PC-3 (cell line): ENCODE data around the gene MRAP. TPM values are rescaled to one million over a fixed set of nuclear protein-coding genes. Genes with fewer than 3 reads are reported as not detected.

Experiments used
- ATAC-seq: fragments of 200-7000 bp; cut with Tn5 transposase; 2 replicates; pipeline ENCODE4 v1.9.1; 2020; ENCODE audit warnings: mild to moderate bottlenecking, moderate library complexity
- BruUV-seq: library from RNA; stranded (reverse); fragments of 400-500 nt; replicated peaks from 2 replicates; lab custom pipeline; 2021; lab: Mats Ljungman, UMichigan
- CTCF ChIA-PET: fragments of 300-600 bp; sonication (Branson Sonifier 250); formaldehyde crosslinking; loops from one replicate; lab custom pipeline; 2022; ENCODE audit warnings: antibody characterized with exemption; lab: Charles Lee
- POLR2A ChIA-PET: fragments of 300-600 bp; sonication (Branson Sonifier 250); formaldehyde crosslinking; loops from one replicate; lab custom pipeline; 2022; ENCODE audit warnings: antibody characterized with exemption; ENCODE audit not compliant: unreplicated experiment; lab: Charles Lee
- DNase-seq: peaks from one replicate; pipeline ENCODE4 v3.0.0-alpha.2; 2015
- H2AFZ ChIP-seq: fragments of 300-600 bp; sonication (generic); 2 replicates; pipeline ENCODE4 v1.6.0; 2016; ENCODE audit warnings: antibody characterized with exemption, low read length
- H3F3A ChIP-seq: fragments of 300-600 bp; sonication (generic); one replicate; pipeline ENCODE4 v1.6.0; 2017; ENCODE audit warnings: antibody characterized with exemption, low read length, control low read depth, mild to moderate bottlenecking; ENCODE audit not compliant: unreplicated experiment
- H3K27ac ChIP-seq: fragments of 300-600 bp; sonication (generic); 2 replicates; pipeline ENCODE4 v1.5.1; 2016; ENCODE audit warnings: mild to moderate bottlenecking, low read length
- H3K27me3 ChIP-seq: fragments of 300-600 bp; sonication (generic); 2 replicates; pipeline ENCODE4 v1.6.1; 2016; ENCODE audit warnings: low read length, mixed read lengths
- H3K36me3 ChIP-seq: fragments of 300-600 bp; sonication (generic); 2 replicates; pipeline ENCODE4 v1.6.1; 2016; ENCODE audit warnings: low read depth, mixed run types, low read length, mixed read lengths
- H3K4me1 ChIP-seq: fragments of 300-600 bp; sonication (generic); 2 replicates; pipeline ENCODE4 v1.5.1; 2016; ENCODE audit warnings: low read length; ENCODE audit not compliant: insufficient read depth
- H3K4me2 ChIP-seq: fragments of 300-600 bp; sonication (generic); 2 replicates; pipeline ENCODE4 v1.6.0; 2016; ENCODE audit warnings: low read length
- H3K4me3 ChIP-seq: fragments of 300-600 bp; sonication (generic); 2 replicates; pipeline ENCODE4 v1.5.1; 2016; ENCODE audit warnings: mild to moderate bottlenecking, low read length, mixed read lengths
- H3K79me2 ChIP-seq: fragments of 300-600 bp; sonication (generic); 2 replicates; pipeline ENCODE4 v1.6.1; 2017; ENCODE audit warnings: low read length, mixed read lengths
- H3K9ac ChIP-seq: fragments of 300-600 bp; sonication (generic); 2 replicates; pipeline ENCODE4 v1.6.0; 2016; ENCODE audit warnings: mild to moderate bottlenecking, low read length
- H3K9me2 ChIP-seq: fragments of 300-600 bp; sonication (generic); replicated peaks from 2 replicates; pipeline ENCODE4 v1.6.1; 2016; ENCODE audit warnings: mixed run types, low read length, mixed read lengths
- H3K9me3 ChIP-seq: fragments of 300-600 bp; sonication (generic); 2 replicates; pipeline ENCODE4 v1.6.1; 2016; ENCODE audit warnings: low read length, mixed read lengths
- H4K20me1 ChIP-seq: fragments of 300-600 bp; sonication (generic); 2 replicates; pipeline ENCODE4 v1.6.1; 2016; ENCODE audit warnings: low read length, mixed read lengths
- CTCF ChIP-seq: fragments of 300-600 bp; sonication (generic); conservative IDR thresholded peaks from 2 replicates; pipeline ENCODE4 v1.5.1; 2017; ENCODE audit warnings: antibody characterized with exemption, low read depth, mild to moderate bottlenecking, low read length
- EZH2 ChIP-seq: fragments of 300-600 bp; sonication (generic); IDR thresholded peaks from one replicate; pipeline ENCODE4 v1.6.1; 2017; ENCODE audit warnings: antibody characterized with exemption, mild to moderate bottlenecking, low read length; ENCODE audit not compliant: unreplicated experiment
- EZH2phosphoT487 ChIP-seq: fragments of 300-600 bp; sonication (generic); IDR thresholded peaks from 2 replicates; pipeline ENCODE4 v1.6.1; 2018; ENCODE audit warnings: mild to moderate bottlenecking, antibody characterized with exemption, low read length, borderline replicate concordance
- intact Hi-C: fragments of 100-400 bp; cut with micrococcal nuclease; formaldehyde crosslinking; loops from 2 replicates; pipeline ENCODE4 v1.9.0; 2023
- total RNA-seq: library from RNA; depleted of rRNA; stranded (reverse); fragments of >200 nt; gene quantifications from 2 replicates; pipeline ENCODE4 v1.2.3, GENCODE V29; 2014

The MRAP gene
- total RNA-seq, 1 experiment from 2014 or later = not detected

- Histone ChIP-seq H3K36me3 (peaks cover 86% of the 10 kb centered on the region), H3K9ac (no peak overlapping the region), H3K27ac (no peak overlapping the region), H3K27me3 (no peaks in the 10 kb centered on the region), H3K4me3 (no peak overlapping the region), H3K79me2 (no peaks in the 10 kb centered on the region), H3K9me2 (no peaks in the 10 kb centered on the region), H2AFZ (no peak overlapping the region), H3F3A (no peaks in the 10 kb centered on the region), H3K4me2 (no peak overlapping the region), H3K4me1 (no peaks in the 10 kb centered on the region), H4K20me1 (no peaks in the 10 kb centered on the region), H3K9me3 (no peaks in the 10 kb centered on the region)
- ChIA-PET CTCF (no interaction called here), POLR2A (no interaction called here)
- TF ChIP-seq EZH2 (no peak), CTCF (no peak), EZH2phosphoT487 (no peak)
- intact Hi-C loops = no loop called here
- ATAC-seq (no peak), DNase-seq (no peak)
- no TSS peak for BruUV-seq
These were observed 48.3 kb downstream of the MRAP start for GRCh38 chr21:32346951-32347350.

GRCh38 chr21:32347351-32347750, 48.7 kb downstream of the MRAP start:
- BruUV-seq = no TSS peak
- H2AFZ ChIP-seq = no peak overlapping the region
- H3K4me1 ChIP-seq = no peaks in the 10 kb centered on the region
- TF ChIP-seq CTCF (no peak), EZH2phosphoT487 (no peak), EZH2 (no peak)
- ChIA-PET POLR2A (no interaction called here), CTCF (no interaction called here)
- no peaks in the 10 kb centered on the region for H3K9me3 ChIP-seq
- no peak overlapping the region for H3K4me3 ChIP-seq
- H4K20me1 ChIP-seq = no peaks in the 10 kb centered on the region
- H3K27me3 ChIP-seq = no peaks in the 10 kb centered on the region
- no peaks in the 10 kb centered on the region for H3K9me2 ChIP-seq
- intact Hi-C loops = no loop called here
- no peak overlapping the region for H3K4me2 ChIP-seq
- DNase-seq (no peak), ATAC-seq (no peak)
- no peaks in the 10 kb centered on the region for H3F3A ChIP-seq
- H3K27ac ChIP-seq = no peak overlapping the region
- no peaks in the 10 kb centered on the region for H3K79me2 ChIP-seq
- H3K36me3 ChIP-seq = peaks cover 88% of the 10 kb centered on the region
- no peak overlapping the region for H3K9ac ChIP-seq

GRCh38 chr21:32347977-32348376, 49.3 kb downstream of the MRAP start:
- no peak overlapping the region for H3K4me2 ChIP-seq
- intact Hi-C loops = no loop called here

More at GRCh38 chr21:32347977-32348376, 49.3 kb downstream of the MRAP start:
- no TSS peak for BruUV-seq
- ChIA-PET CTCF (no interaction called here), POLR2A (no interaction called here)
- H3F3A ChIP-seq = no peaks in the 10 kb centered on the region
- TF ChIP-seq EZH2phosphoT487 (no peak), CTCF (no peak), EZH2 (no peak)
- no peak overlapping the region for H3K9ac ChIP-seq
- no peak for ATAC-seq
- no peaks in the 10 kb centered on the region for H3K9me3 ChIP-seq
- no peaks in the 10 kb centered on the region for H3K27me3 ChIP-seq
- peaks cover 94% of the 10 kb centered on the region for H3K36me3 ChIP-seq
- DNase-seq = no peak
- H3K4me1 ChIP-seq = no peaks in the 10 kb centered on the region
- H2AFZ ChIP-seq = no peak overlapping the region
- H3K79me2 ChIP-seq = no peaks in the 10 kb centered on the region
- no peak overlapping the region for H3K4me3 ChIP-seq
- H4K20me1 ChIP-seq = no peaks in the 10 kb centered on the region
- H3K9me2 ChIP-seq = no peaks in the 10 kb centered on the region
- H3K27ac ChIP-seq = no peak overlapping the region
